CD4-positive, alpha-beta T cell treated with Interleukin-4 for 4 hours (primary cell): Measurements from ENCODE around the gene TIAM2.
A peak's percentile ranks its signal among the peaks of the same experiment; 100 is the strongest.

Experiments
- DNase-seq: peaks from one replicate; pipeline ENCODE4 v3.0.0-alpha.2; 2020

The TIAM2 gene

GRCh38 chr6:155244434-155244833 is 249.3 kb downstream of the TIAM2 start:
- DNase-seq: no peak

GRCh38 chr6:155245193-155245592 is 250.1 kb downstream of the TIAM2 start:
- DNase-seq: no peak

- DNase-seq: no peak
These were observed 250.7 kb downstream of the TIAM2 start for GRCh38 chr6:155245831-155246230.

GRCh38 chr6:155246825-155247224 is 251.7 kb downstream of the TIAM2 start:
- no peak for DNase-seq

GRCh38 chr6:155247618-155248007 is 252.5 kb downstream of the TIAM2 start:
- DNase-seq: no peak

GRCh38 chr6:155248008-155249001 is 253.2 kb downstream of the TIAM2 start:
- DNase-seq: peak; percentile 21

- no peak for DNase-seq
These were observed 255.7 kb downstream of the TIAM2 start for GRCh38 chr6:155250701-155251381.

- no peak for DNase-seq
These were observed 257.5 kb downstream of the TIAM2 start for GRCh38 chr6:155252581-155252980.

GRCh38 chr6:155253337-155253736 is 258.2 kb downstream of the TIAM2 start:
- no peak for DNase-seq

GRCh38 chr6:155254139-155254538 is 259.0 kb downstream of the TIAM2 start:
- DNase-seq: no peak

GRCh38 chr6:155256122-155256795 is 261.1 kb downstream of the TIAM2 start:
- no peak for DNase-seq

- no peak for DNase-seq
These were observed 262.7 kb downstream of the TIAM2 start for GRCh38 chr6:155257796-155258195.

GRCh38 chr6:155259204-155259603 is 264.1 kb downstream of the TIAM2 start:
- no peak for DNase-seq

GRCh38 chr6:155259897-155260296 is 264.8 kb downstream of the TIAM2 start:
- DNase-seq: no peak

GRCh38 chr6:155260686-155261085 is 265.6 kb downstream of the TIAM2 start:
- DNase-seq: no peak

- no peak for DNase-seq
These were observed 266.2 kb downstream of the TIAM2 start for GRCh38 chr6:155261111-155261900.

- DNase-seq: no peak
These were observed 267.5 kb downstream of the TIAM2 start for GRCh38 chr6:155262655-155263054.

GRCh38 chr6:155263373-155264063 is 268.4 kb downstream of the TIAM2 start, which contains the start of gene CLDN20:
CLDN20 (plus strand) TSS chr6:155264013; CDS start chr6:155275720, 11,707 bp downstream.
- no peak for DNase-seq

- no peak for DNase-seq
These were observed 269.7 kb downstream of the TIAM2 start for GRCh38 chr6:155264693-155265320.

GRCh38 chr6:155265843-155266535 is 270.9 kb downstream of the TIAM2 start:
- no peak for DNase-seq

GRCh38 chr6:155267411-155267810 is 272.3 kb downstream of the TIAM2 start:
- DNase-seq: no peak
